Brain microvascular endothelial cell (primary cell): ENCODE data around the gene SRBD1.

Source experiments
- DNase-seq: peaks from one replicate; pipeline ENCODE4 v3.0.0-alpha.2; 2020
- H3K27ac ChIP-seq: fragments of 250-450 bp; sonication (Bioruptor Pico); 2 replicates; pipeline ENCODE4 v1.5.1; 2020; ENCODE audit warnings: mild to moderate bottlenecking, moderate library complexity
- H3K27me3 ChIP-seq: fragments of 250-450 bp; sonication (Bioruptor Pico); replicated peaks from 2 replicates; pipeline ENCODE4 v1.5.1; 2020; ENCODE audit warnings: mild to moderate bottlenecking
- H3K36me3 ChIP-seq: fragments of 250-450 bp; sonication (Bioruptor Pico); replicated peaks from 2 replicates; pipeline ENCODE4 v1.5.1; 2020; ENCODE audit warnings: mild to moderate bottlenecking
- H3K4me3 ChIP-seq: 2 replicates; pipeline ENCODE4 v1.5.1; 2011; ENCODE audit warnings: low read depth, mild to moderate bottlenecking, control low read depth, low read length, moderate library complexity
- in situ Hi-C: cut with HindIII; loops from 2 replicates; pipeline ENCODE4 v1.10.0; 2017; ENCODE audit warnings: low sequenced_read_pairs, low pct_ligation_motif_present
- TF ChIP-seq, protein P1 (sequence below): IDR thresholded peaks from 2 replicates; pipeline ENCODE4 v1.5.1; 2011; ENCODE audit warnings: low read depth, mild to moderate bottlenecking, moderate library complexity, low read length, control low read depth, inconsistent platforms; ENCODE audit errors: missing control alignments

SRBD1 gene

GRCh38 chr2:45640576-45640975 is 29.5 kb upstream of the SRBD1 start:
- Histone ChIP-seq H3K36me3 (no peaks in the 10 kb centered on the region), H3K4me3 (no peak overlapping the region), H3K27ac (no peak overlapping the region), H3K27me3 (no peaks in the 10 kb centered on the region)
- DNase-seq: no peak
- in situ Hi-C loops: loop anchor here (25.0 kb wide), 1 partner anchor 297 kb away; no protein-coding TSS in a partner anchor
- TF ChIP-seq, protein P1, sequence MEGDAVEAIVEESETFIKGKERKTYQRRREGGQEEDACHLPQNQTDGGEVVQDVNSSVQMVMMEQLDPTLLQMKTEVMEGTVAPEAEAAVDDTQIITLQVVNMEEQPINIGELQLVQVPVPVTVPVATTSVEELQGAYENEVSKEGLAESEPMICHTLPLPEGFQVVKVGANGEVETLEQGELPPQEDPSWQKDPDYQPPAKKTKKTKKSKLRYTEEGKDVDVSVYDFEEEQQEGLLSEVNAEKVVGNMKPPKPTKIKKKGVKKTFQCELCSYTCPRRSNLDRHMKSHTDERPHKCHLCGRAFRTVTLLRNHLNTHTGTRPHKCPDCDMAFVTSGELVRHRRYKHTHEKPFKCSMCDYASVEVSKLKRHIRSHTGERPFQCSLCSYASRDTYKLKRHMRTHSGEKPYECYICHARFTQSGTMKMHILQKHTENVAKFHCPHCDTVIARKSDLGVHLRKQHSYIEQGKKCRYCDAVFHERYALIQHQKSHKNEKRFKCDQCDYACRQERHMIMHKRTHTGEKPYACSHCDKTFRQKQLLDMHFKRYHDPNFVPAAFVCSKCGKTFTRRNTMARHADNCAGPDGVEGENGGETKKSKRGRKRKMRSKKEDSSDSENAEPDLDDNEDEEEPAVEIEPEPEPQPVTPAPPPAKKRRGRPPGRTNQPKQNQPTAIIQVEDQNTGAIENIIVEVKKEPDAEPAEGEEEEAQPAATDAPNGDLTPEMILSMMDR: no peak

DNA sequence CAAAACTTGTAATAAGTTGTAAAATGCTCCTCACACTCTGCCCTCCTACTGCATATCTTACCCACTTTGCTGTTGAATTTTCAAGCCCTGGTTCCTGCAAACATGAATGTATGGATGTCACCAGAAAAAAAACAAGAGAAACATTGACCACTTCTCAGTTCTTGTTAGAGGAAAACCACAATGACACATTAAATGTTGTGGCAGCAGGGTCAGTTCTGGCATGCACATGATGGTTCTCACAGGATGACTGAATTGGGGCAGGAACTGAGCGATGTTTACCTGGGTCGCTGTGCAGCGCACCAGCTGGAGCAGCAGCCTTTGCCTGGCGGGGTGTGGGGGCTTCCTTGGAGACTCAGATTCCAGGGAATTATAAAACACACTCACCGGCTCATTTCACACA is 26.4 kb upstream of the SRBD1 start:
- peak; percentile 73 for DNase-seq
- TF ChIP-seq, protein P1: no peak
- Histone ChIP-seq H3K27me3 (no peaks in the 10 kb centered on the region), H3K4me3 (no peak overlapping the region), H3K27ac (no peak overlapping the region), H3K36me3 (no peaks in the 10 kb centered on the region)
- in situ Hi-C loops: loop anchor here (25.0 kb wide), 1 partner anchor 300 kb away; no protein-coding TSS in a partner anchor

- TF ChIP-seq, protein P1: no peak
- H3K36me3 ChIP-seq: no peaks in the 10 kb centered on the region
- H3K27me3 ChIP-seq: no peaks in the 10 kb centered on the region
- no peak overlapping the region for H3K4me3 ChIP-seq
- H3K27ac ChIP-seq: no peak overlapping the region
- no peak for DNase-seq
- in situ Hi-C loops: loop anchor here (25.0 kb wide), 1 partner anchor 301 kb away; no protein-coding TSS in a partner anchor
These were observed 24.9 kb upstream of the SRBD1 start for GRCh38 chr2:45636008-45636407.

- H3K4me3 ChIP-seq: no peak overlapping the region
- no peaks in the 10 kb centered on the region for H3K36me3 ChIP-seq
- TF ChIP-seq, protein P1: no peak
- H3K27me3 ChIP-seq: no peaks in the 10 kb centered on the region
- no peak for DNase-seq
- H3K27ac ChIP-seq: no peak overlapping the region
- in situ Hi-C loops: loop anchor here (25.0 kb wide), 1 partner anchor 303 kb away; no protein-coding TSS in a partner anchor
These were observed 23.2 kb upstream of the SRBD1 start for GRCh38 chr2:45634223-45634622.

DNA sequence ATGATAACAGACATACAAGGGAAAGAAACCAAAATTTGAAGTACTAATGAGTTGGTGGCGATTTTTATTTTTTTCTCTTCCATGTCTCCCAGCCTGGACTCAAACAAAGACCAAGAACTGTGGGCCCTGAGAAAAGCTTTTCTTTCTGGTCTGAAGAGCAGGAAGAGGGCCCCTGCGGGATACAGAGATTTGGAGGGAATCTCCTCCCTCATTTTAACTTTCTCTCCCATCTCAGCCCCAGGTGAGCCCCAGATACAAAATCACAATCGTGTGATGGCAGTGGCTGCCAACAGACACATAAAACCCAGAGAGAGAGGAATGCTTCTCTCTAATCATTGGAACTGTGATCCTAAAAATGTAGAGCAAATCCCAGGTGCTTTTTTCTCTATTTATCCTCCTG is 20.9 kb upstream of the SRBD1 start:
- in situ Hi-C loops: loop anchor here (25.0 kb wide), 1 partner anchor 305 kb away; no protein-coding TSS in a partner anchor
- Histone ChIP-seq H3K36me3 (no peaks in the 10 kb centered on the region), H3K27ac (no peak overlapping the region), H3K27me3 (no peaks in the 10 kb centered on the region), H3K4me3 (no peak overlapping the region)
- TF ChIP-seq, protein P1: no peak
- no peak for DNase-seq

DNA sequence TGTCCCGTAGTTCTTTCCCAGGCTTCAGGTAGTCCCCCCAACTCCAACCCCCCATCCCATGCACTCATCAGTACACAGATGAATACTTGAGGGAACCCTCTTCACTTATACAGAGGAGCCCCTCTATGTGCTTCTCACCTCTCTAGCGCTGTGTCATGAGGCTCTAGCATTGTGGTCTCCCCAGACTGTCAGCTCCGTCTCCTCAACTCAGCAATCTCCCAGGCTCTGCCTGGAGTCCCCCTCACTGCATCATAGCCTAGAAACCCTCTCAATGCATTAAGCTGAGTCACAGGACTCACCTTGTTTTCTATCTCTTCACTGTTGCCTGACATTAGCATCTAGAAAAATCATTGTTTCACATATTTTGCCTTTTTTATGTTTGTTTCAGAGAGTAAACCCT is 20.3 kb upstream of the SRBD1 start:
- Histone ChIP-seq H3K36me3 (no peaks in the 10 kb centered on the region), H3K27me3 (no peaks in the 10 kb centered on the region), H3K4me3 (no peak overlapping the region), H3K27ac (no peak overlapping the region)
- DNase-seq: no peak
- in situ Hi-C loops: loop anchor here (25.0 kb wide), 1 partner anchor 306 kb away; no protein-coding TSS in a partner anchor
- TF ChIP-seq, protein P1: no peak
